H9 (cell line): ENCODE results near the gene SUN2. TPM values are rescaled to one million over a fixed set of nuclear protein-coding genes. Genes with fewer than 3 reads are reported as not detected.

ENCODE experiments used
- DNase-seq: peaks from one replicate; pipeline ENCODE4 v3.0.0-alpha.2; 2017
- H2AFZ ChIP-seq: one replicate; pipeline ENCODE4 v1.6.1; 2013; ENCODE audit warnings: mild to moderate bottlenecking, low read length, control low read depth, moderate library complexity
- H2AK5ac ChIP-seq: 2 replicates; pipeline ENCODE4 v1.6.1; 2013; ENCODE audit warnings: low read length, control low read depth, mixed read lengths; ENCODE audit not compliant: insufficient read length
- H2BK120ac ChIP-seq: one replicate; pipeline ENCODE4 v1.6.1; 2013; ENCODE audit warnings: low read depth, mild to moderate bottlenecking, low read length, control low read depth, inconsistent platforms; ENCODE audit not compliant: poor library complexity, severe bottlenecking
- H2BK12ac ChIP-seq: 2 replicates; pipeline ENCODE4 v1.6.1; 2013; ENCODE audit warnings: low read length, control low read depth, mixed read lengths, low read depth; ENCODE audit not compliant: insufficient read length
- H2BK15ac ChIP-seq: 2 replicates; pipeline ENCODE4 v1.6.1; 2013; ENCODE audit warnings: low read depth, low read length, control low read depth
- H2BK20ac ChIP-seq: one replicate; pipeline ENCODE4 v1.6.1; 2013; ENCODE audit warnings: low read depth, mild to moderate bottlenecking, low read length, control low read depth, inconsistent platforms; ENCODE audit not compliant: poor library complexity, severe bottlenecking
- H2BK5ac ChIP-seq: 2 replicates; pipeline ENCODE4 v1.6.1; 2013; ENCODE audit warnings: low read length, control low read depth, mixed read lengths; ENCODE audit not compliant: insufficient read length
- H3K14ac ChIP-seq: 2 replicates; pipeline ENCODE4 v1.6.1; 2013; ENCODE audit warnings: low read length, control low read depth; ENCODE audit not compliant: insufficient read depth
- H3K18ac ChIP-seq: 2 replicates; pipeline ENCODE4 v1.6.1; 2013; ENCODE audit warnings: low read depth, mild to moderate bottlenecking, mixed read lengths, low read length, control low read depth; ENCODE audit not compliant: insufficient read length
- H3K23ac ChIP-seq: 2 replicates; pipeline ENCODE4 v1.6.1; 2013; ENCODE audit warnings: low read length, control low read depth, mixed read lengths, low read depth; ENCODE audit not compliant: insufficient read length
- H3K23me2 ChIP-seq: 2 replicates; pipeline ENCODE4 v1.6.1; 2013; ENCODE audit warnings: low read depth, mild to moderate bottlenecking, mixed read lengths, low read length, control low read depth; ENCODE audit not compliant: insufficient read length, poor library complexity, severe bottlenecking
- H3K27ac ChIP-seq: 2 replicates; pipeline ENCODE4 v1.5.1; 2013; ENCODE audit warnings: low read length, control low read depth, mixed read lengths, low read depth; ENCODE audit not compliant: insufficient read length
- H3K27me3 ChIP-seq: 2 replicates; pipeline ENCODE4 v1.6.1; 2013; ENCODE audit warnings: low read length, control low read depth, inconsistent platforms; ENCODE audit not compliant: insufficient read depth
- H3K4ac ChIP-seq: 2 replicates; pipeline ENCODE4 v1.6.1; 2013; ENCODE audit warnings: low read depth, mild to moderate bottlenecking, control low read depth, inconsistent platforms, low read length, moderate library complexity
- H3K4me1 ChIP-seq: 2 replicates; pipeline ENCODE4 v1.6.1; 2013; ENCODE audit warnings: low read length, control low read depth, inconsistent platforms; ENCODE audit not compliant: insufficient read depth
- H3K4me2 ChIP-seq: 2 replicates; pipeline ENCODE4 v1.6.1; 2013; ENCODE audit warnings: low read length, control low read depth, mixed read lengths; ENCODE audit not compliant: insufficient read length, insufficient read depth
- H3K56ac ChIP-seq: 2 replicates; pipeline ENCODE4 v1.6.1; 2013; ENCODE audit warnings: low read depth, mild to moderate bottlenecking, mixed read lengths, low read length, control low read depth; ENCODE audit not compliant: insufficient read length
- H3K79me1 ChIP-seq: 2 replicates; pipeline ENCODE4 v1.6.1; 2013; ENCODE audit warnings: low read depth, mild to moderate bottlenecking, moderate library complexity, low read length, control low read depth, inconsistent platforms; ENCODE audit not compliant: insufficient read depth, poor library complexity, severe bottlenecking
- H3K79me2 ChIP-seq: 2 replicates; pipeline ENCODE4 v1.6.1; 2013; ENCODE audit warnings: low read length, control low read depth, inconsistent platforms; ENCODE audit not compliant: insufficient read depth
- H3K9ac ChIP-seq: 2 replicates; pipeline ENCODE4 v1.6.1; 2013; ENCODE audit warnings: low read length, control low read depth, mixed read lengths; ENCODE audit not compliant: insufficient read length; ENCODE audit errors: extremely low read depth
- H3K9me3 ChIP-seq: one replicate; pipeline ENCODE4 v1.6.1; 2013; ENCODE audit warnings: low read depth, low read length, inconsistent platforms; ENCODE audit not compliant: control insufficient read depth
- H3T11ph ChIP-seq: one replicate; pipeline ENCODE4 v1.6.1; 2013; ENCODE audit warnings: mild to moderate bottlenecking, low read length, control low read depth, inconsistent platforms
- H4K20me1 ChIP-seq: one replicate; pipeline ENCODE4 v1.6.1; 2013; ENCODE audit not compliant: control insufficient read depth, insufficient read length, insufficient read depth
- H4K5ac ChIP-seq: 2 replicates; pipeline ENCODE4 v1.6.1; 2013; ENCODE audit warnings: low read depth, mild to moderate bottlenecking, mixed read lengths, low read length, control low read depth; ENCODE audit not compliant: insufficient read length
- H4K8ac ChIP-seq: replicated peaks from 2 replicates; pipeline ENCODE4 v1.6.1; 2013; ENCODE audit warnings: low read length, control low read depth, mixed read lengths, low read depth; ENCODE audit not compliant: insufficient read length
- H4K91ac ChIP-seq: 2 replicates; pipeline ENCODE4 v1.6.1; 2013; ENCODE audit warnings: low read depth, mild to moderate bottlenecking, moderate library complexity, mixed read lengths, low read length, control low read depth; ENCODE audit not compliant: insufficient read length
- H3K27ac Mint-ChIP-seq, 3 experiments: 2 replicates in 2 of 3; 3 replicates in 1 of 3; pipeline ENCODE4 v1.8.0; 2020 to 2021; ENCODE audit warnings: mixed read lengths in 3 of 3, mild to moderate bottlenecking in 1 of 3, moderate library complexity in 1 of 3
- H3K27me3 Mint-ChIP-seq: 2 replicates; pipeline ENCODE4 v1.8.0; 2021; ENCODE audit warnings: low read depth, mild to moderate bottlenecking, moderate library complexity, mixed read lengths
- H3K36me3 Mint-ChIP-seq, 3 experiments: 2 replicates in 2 of 3; 3 replicates in 1 of 3; pipeline ENCODE4 v1.8.0; 2020 to 2021; ENCODE audit warnings: low read depth in 3 of 3, mixed read lengths in 3 of 3; ENCODE audit not compliant: insufficient read depth in 1 of 3
- H3K4me1 Mint-ChIP-seq, 2 experiments: 2 replicates each; pipeline ENCODE4 v1.8.0; 2020; ENCODE audit warnings: mixed read lengths in 2 of 2
- H3K4me3 Mint-ChIP-seq, 2 experiments: 2 replicates in 1 of 2; 3 replicates in 1 of 2; pipeline ENCODE4 v1.8.0; 2020 to 2021; ENCODE audit warnings: mild to moderate bottlenecking in 2 of 2, mixed read lengths in 2 of 2, moderate library complexity in 1 of 2
- H3K9me3 Mint-ChIP-seq, 2 experiments: 2 replicates in 1 of 2; 3 replicates in 1 of 2; pipeline ENCODE4 v1.8.0; 2020; ENCODE audit warnings: mild to moderate bottlenecking in 2 of 2, mixed read lengths in 2 of 2, moderate library complexity in 1 of 2
- CTCF ChIP-seq: fragments of 200-600 bp; sonication (generic); conservative IDR thresholded peaks from 3 replicates; pipeline ENCODE4 v1.8.0; 2021; ENCODE audit warnings: antibody characterized with exemption, mild to moderate bottlenecking
- WGBS: extraction: QIAGEN DNeasy Blood & Tissue Kit; methylation state at CpG from one replicate; pipeline ENCODE4 v1.1.7; 2013; ENCODE audit warnings: missing lambda C conversion rate, low lambda C conversion rate, mixed read lengths; ENCODE audit not compliant: insufficient read length; ENCODE audit errors: extremely low coverage; 5-methylcytosine and 5-hydroxymethylcytosine counted together
- total RNA-seq: library from RNA; stranded (reverse); gene quantifications from 2 replicates; pipeline ENCODE4 v1.2.1, GENCODE V29; 2021

The SUN2 gene
- total RNA-seq, 1 experiment from 2014 or later, result 12.0 TPM

- Histone ChIP-seq H2AFZ (no peak overlapping the region), H2AK5ac (no peak overlapping the region), H3K14ac (no peak overlapping the region), H3K4me1 (no peaks in the 10 kb centered on the region), H3K56ac (no peak overlapping the region), H2BK120ac (no peak overlapping the region), H2BK12ac (no peak overlapping the region), H2BK20ac (no peak overlapping the region), H4K5ac (no peak overlapping the region), H3K27ac (no peak overlapping the region), H3K79me2 (no peaks in the 10 kb centered on the region), H4K20me1 (no peaks in the 10 kb centered on the region), H2BK5ac (no peak overlapping the region), H4K8ac (no peak overlapping the region), H4K91ac (no peak overlapping the region), H3K9ac (no peak overlapping the region), H3K23ac (no peak overlapping the region), H3T11ph (no peak overlapping the region), H3K18ac (no peak overlapping the region), H3K4me2 (no peak overlapping the region), H3K9me3 (no peaks in the 10 kb centered on the region), H2BK15ac (no peak overlapping the region), H3K4ac (no peak overlapping the region), H3K79me1 (no peaks in the 10 kb centered on the region), H3K27me3 (no peaks in the 10 kb centered on the region), H3K23me2 (no peaks in the 10 kb centered on the region)
- Mint-ChIP-seq H3K4me1 (peaks cover 8 to 13% of the 10 kb centered on the region in 2 experiments), H3K27ac (no peak overlapping the region), H3K9me3 (no peaks in the 10 kb centered on the region), H3K4me3 (no peak overlapping the region; a peak in 1 of 5 replicates), H3K36me3 (peaks cover 0 to 2% (median 0%) of the 10 kb centered on the region in 3 experiments; a peak in 1 of 7 replicates), H3K27me3 (no peaks in the 10 kb centered on the region)
- no CpG with 5 or more reads among the region's 14 CpGs for WGBS
- no peak for TF ChIP-seq CTCF
- no peak for DNase-seq
Measured at GRCh38 chr22:38783095-38783615, 27.4 kb upstream of the SUN2 start.
